Measurements from ENCODE around the gene EPC2. TPM values are rescaled to one million over a fixed set of nuclear protein-coding genes. Genes with fewer than 3 reads are reported as not detected.

Gene EPC2
- total RNA-seq, 1 donor from 2014 or later: 6.5 TPM

DNA sequence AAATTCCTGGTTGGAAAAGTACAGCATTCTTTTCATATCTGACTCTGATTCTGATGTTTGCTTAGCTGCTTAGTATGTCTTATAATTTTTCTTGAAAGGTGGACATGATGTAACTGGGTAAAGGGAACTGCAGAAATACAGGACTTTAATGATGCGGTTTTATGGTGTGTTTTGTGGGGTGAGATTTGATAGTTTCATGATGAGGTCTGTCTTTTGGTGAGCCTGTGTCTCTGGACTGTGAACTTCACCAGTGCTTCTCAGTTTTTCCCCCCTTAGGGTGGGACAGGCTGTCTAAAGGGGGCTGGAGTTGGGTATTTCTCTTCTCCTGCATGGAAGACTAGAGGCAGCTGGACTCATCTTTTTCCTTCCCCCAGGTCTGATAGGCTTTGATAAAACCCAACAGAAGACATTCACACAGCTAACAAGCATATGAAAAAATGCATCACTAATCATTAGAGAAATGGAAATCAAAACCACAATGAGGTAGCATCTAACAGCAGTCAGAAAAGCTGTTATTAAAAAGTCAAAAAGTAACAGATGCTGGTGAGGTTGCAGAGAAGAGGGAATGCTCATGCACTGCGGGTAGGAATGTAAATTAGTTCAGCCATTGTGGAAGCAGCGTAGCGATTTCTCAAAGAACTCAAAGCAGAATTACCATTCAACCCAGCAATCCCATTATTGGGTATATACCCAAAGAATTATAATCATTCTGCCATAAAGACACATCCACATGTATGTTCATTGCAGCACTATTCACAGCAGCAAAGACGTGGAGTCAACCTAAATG, 77.6 kb downstream of the EPC2 start:
- Histone ChIP-seq H3K9me3 (peaks cover 0 to 9% of the 10 kb centered on the region in 2 donors), H3K4me1 (peaks cover 3 to 6% of the 10 kb centered on the region in 2 donors), H3K27me3 (no peaks in the 10 kb centered on the region), H3K4me3 (no peak overlapping the region), H3K36me3 (no peaks in the 10 kb centered on the region), H3K27ac (no peak overlapping the region)
- TF ChIP-seq, protein P1, sequence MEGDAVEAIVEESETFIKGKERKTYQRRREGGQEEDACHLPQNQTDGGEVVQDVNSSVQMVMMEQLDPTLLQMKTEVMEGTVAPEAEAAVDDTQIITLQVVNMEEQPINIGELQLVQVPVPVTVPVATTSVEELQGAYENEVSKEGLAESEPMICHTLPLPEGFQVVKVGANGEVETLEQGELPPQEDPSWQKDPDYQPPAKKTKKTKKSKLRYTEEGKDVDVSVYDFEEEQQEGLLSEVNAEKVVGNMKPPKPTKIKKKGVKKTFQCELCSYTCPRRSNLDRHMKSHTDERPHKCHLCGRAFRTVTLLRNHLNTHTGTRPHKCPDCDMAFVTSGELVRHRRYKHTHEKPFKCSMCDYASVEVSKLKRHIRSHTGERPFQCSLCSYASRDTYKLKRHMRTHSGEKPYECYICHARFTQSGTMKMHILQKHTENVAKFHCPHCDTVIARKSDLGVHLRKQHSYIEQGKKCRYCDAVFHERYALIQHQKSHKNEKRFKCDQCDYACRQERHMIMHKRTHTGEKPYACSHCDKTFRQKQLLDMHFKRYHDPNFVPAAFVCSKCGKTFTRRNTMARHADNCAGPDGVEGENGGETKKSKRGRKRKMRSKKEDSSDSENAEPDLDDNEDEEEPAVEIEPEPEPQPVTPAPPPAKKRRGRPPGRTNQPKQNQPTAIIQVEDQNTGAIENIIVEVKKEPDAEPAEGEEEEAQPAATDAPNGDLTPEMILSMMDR (IDR thresholded peaks at IDR 0.05): no peak
- intact Hi-C loops (cut with DNase I): no loop called here
- DNase-seq (ENCODE audit: low spot score in 2 of 2): no peak

DNA sequence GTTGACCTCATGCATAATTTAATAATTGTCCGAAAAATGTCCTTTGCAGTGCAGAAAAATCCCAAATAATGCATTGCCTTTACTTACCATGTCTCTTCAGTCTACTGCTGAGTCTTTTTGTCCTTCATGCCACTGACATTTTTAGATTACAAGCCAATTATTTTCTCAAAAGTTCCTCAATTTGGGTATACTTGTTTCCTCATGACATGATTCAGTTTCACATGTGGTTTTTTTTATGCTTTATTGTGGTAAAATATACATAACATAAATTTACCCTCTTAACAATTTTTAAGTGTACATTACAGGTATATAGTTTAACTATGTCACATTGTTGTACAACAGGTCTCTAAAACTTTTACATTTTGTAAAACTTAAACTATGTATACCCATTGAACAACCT, 81.0 kb downstream of the EPC2 start:
- intact Hi-C loops (cut with DNase I): no loop called here
- TF ChIP-seq, protein P1 (IDR thresholded peaks at IDR 0.05): no peak
- H3K36me3 ChIP-seq: no peaks in the 10 kb centered on the region
- H3K27ac ChIP-seq: no peak overlapping the region
- H3K27me3 ChIP-seq: no peaks in the 10 kb centered on the region
- peaks cover 3 to 6% of the 10 kb centered on the region in 2 donors for H3K4me1 ChIP-seq
- H3K4me3 ChIP-seq: no peak overlapping the region
- no peak for DNase-seq (ENCODE audit: low spot score in 2 of 2)
- H3K9me3 ChIP-seq: peaks cover 0 to 3% of the 10 kb centered on the region in 2 donors

DNA sequence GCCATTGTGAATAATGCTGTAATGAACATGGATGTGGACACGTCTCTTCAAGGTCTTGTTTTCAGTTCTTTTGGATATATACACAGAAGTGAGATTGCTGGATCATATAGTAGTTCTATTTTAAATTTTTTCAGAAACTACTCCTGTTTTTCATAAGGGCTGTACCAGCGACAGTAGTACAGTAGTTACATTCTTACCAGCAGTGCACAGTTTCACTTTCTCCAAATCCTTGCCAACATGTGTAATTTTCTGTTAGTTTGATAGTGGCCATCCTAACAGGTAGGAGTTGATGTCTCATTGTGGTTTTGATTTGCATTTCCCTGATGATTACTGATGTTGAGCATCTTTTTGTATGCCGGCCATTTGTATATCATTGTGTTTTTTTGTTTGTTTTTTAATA, 81.7 kb downstream of the EPC2 start:
- H3K27ac ChIP-seq: no peak overlapping the region
- no peak overlapping the region for H3K4me3 ChIP-seq
- no peaks in the 10 kb centered on the region for H3K36me3 ChIP-seq
- H3K4me1 ChIP-seq: peaks cover 2 to 6% of the 10 kb centered on the region in 2 donors
- intact Hi-C loops (cut with DNase I): no loop called here
- peaks cover 0 to 3% of the 10 kb centered on the region in 2 donors for H3K9me3 ChIP-seq
- DNase-seq (ENCODE audit: low spot score in 2 of 2): no peak
- H3K27me3 ChIP-seq: no peaks in the 10 kb centered on the region
- TF ChIP-seq, protein P1 (IDR thresholded peaks at IDR 0.05): no peak

DNA sequence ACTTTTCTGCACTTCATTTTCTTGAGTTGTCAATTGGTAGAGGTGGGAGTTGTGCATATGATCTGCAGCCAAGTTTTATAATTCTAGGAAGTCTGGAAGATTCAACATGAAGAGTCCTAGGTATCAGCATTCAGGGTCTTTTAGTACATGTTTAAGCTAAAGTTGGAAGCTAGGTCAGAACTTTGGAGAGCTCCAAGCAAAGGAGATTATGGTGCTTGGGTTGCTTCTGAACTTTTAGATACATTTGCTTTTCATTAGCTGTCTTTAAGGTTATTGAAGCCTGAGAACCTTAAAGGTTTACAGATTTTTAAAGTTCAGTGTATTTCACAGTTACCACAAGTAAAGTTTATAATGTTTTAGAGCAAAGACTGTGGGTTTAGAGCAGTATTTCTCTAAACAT, 85.5 kb downstream of the EPC2 start:
- no peak for DNase-seq (ENCODE audit: low spot score in 2 of 2)
- H3K4me3 ChIP-seq: no peak overlapping the region
- H3K27me3 ChIP-seq: no peaks in the 10 kb centered on the region
- H3K36me3 ChIP-seq: no peaks in the 10 kb centered on the region
- TF ChIP-seq, protein P1 (IDR thresholded peaks at IDR 0.05): no peak
- H3K27ac ChIP-seq: no peak overlapping the region
- no peaks in the 10 kb centered on the region for H3K4me1 ChIP-seq
- H3K9me3 ChIP-seq: peaks cover 0 to 3% of the 10 kb centered on the region in 2 donors
- intact Hi-C loops (cut with DNase I): no loop called here

DNA sequence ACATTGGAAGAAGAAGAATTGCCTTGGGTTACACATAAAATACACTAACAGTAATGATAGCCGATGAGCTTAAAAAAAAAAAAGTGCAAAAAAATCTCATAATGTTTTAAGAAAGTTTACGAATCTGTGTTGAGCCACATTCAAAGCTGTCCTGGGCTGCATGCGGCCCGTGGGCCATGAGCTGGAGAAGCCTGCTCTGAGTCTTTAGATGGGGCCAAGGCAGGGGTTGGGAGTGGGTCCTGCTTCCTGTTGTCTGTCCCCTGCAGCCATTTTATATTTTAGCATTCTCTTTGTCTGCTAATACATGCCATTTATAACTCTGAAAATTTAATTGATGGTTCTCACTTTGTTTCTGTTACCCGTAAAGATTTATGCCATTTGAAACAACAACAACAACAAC, 93.2 kb downstream of the EPC2 start:
- Histone ChIP-seq H3K9me3 (no peaks in the 10 kb centered on the region), H3K4me1 (no peaks in the 10 kb centered on the region), H3K27ac (no peak overlapping the region), H3K27me3 (no peaks in the 10 kb centered on the region), H3K36me3 (no peaks in the 10 kb centered on the region), H3K4me3 (no peak overlapping the region)
- no peak for DNase-seq (ENCODE audit: low spot score in 2 of 2)
- TF ChIP-seq, protein P1 (IDR thresholded peaks at IDR 0.05): no peak
- intact Hi-C loops (cut with DNase I): no loop called here
